Activated B cell treated with CpG ODN at 0.5 μM for 24 hours (primary cell): ENCODE data around the gene MAJIN. TPM values are rescaled to one million over a fixed set of nuclear protein-coding genes. Genes with fewer than 3 reads are reported as not detected.

ENCODE experiments used
- ATAC-seq: fragments of 200-7000 bp; cut with Tn5 transposase; one replicate; pipeline ENCODE4 v1.10.0; 2021; ENCODE audit warnings: low read depth, mild to moderate bottlenecking, moderate library complexity
- CTCF ChIA-PET: fragments of 350-600 bp; sonication (Branson Sonifier 250); formaldehyde crosslinking; loops from one replicate; lab custom pipeline; 2021; ENCODE audit warnings: antibody characterized with exemption; lab: Charles Lee
- POLR2A ChIA-PET: fragments of 350-600 bp; sonication (Branson Sonifier 250); formaldehyde crosslinking; loops from one replicate; lab custom pipeline; 2021; ENCODE audit warnings: antibody characterized with exemption; lab: Charles Lee
- DNase-seq: peaks from one replicate; pipeline ENCODE4 v3.0.0; 2022
- H3K27ac Mint-ChIP-seq: one replicate; pipeline ENCODE4 v1.8.0; 2020; ENCODE audit warnings: mixed read lengths
- H3K27me3 Mint-ChIP-seq: one replicate; pipeline ENCODE4 v1.8.0; 2021; ENCODE audit warnings: mixed read lengths
- H3K36me3 Mint-ChIP-seq: one replicate; pipeline ENCODE4 v1.8.0; 2021; ENCODE audit warnings: low read depth, mixed read lengths
- H3K4me1 Mint-ChIP-seq: one replicate; pipeline ENCODE4 v1.8.0; 2021; ENCODE audit warnings: mixed read lengths
- H3K4me3 Mint-ChIP-seq: one replicate; pipeline ENCODE4 v1.8.0; 2020; ENCODE audit warnings: mild to moderate bottlenecking, mixed read lengths
- H3K9me3 Mint-ChIP-seq: one replicate; pipeline ENCODE4 v1.8.0; 2020; ENCODE audit warnings: mixed read lengths
- CTCF ChIP-seq: fragments of 200-600 bp; IDR thresholded peaks from one replicate; pipeline ENCODE4 v1.8.0; 2022; ENCODE audit warnings: antibody characterized with exemption, mild to moderate bottlenecking
- intact Hi-C: fragments of 100-400 bp; cut with micrococcal nuclease; formaldehyde crosslinking; loops from one replicate; pipeline ENCODE4 v1.15.1; 2024
- total RNA-seq: library from RNA; stranded (reverse); gene quantifications from 2 replicates; pipeline ENCODE4 v1.2.3, GENCODE V29; 2022

The MAJIN gene
- total RNA-seq, 1 donor from 2014 or later: 0.20 TPM

- no peak overlapping the region for H3K27ac Mint-ChIP-seq
- H3K36me3 Mint-ChIP-seq: peaks cover 30% of the 10 kb centered on the region
- intact Hi-C loops: no loop called here
- no peaks in the 10 kb centered on the region for H3K9me3 Mint-ChIP-seq
- H3K4me1 Mint-ChIP-seq: no peaks in the 10 kb centered on the region
- CTCF ChIA-PET: no interaction called here
- H3K4me3 Mint-ChIP-seq: no peak overlapping the region
- POLR2A ChIA-PET: interaction anchor here (0.6 kb wide), 1 partner anchor 30 kb away, joined by 4 read pairs; no protein-coding TSS in a partner anchor
- ATAC-seq (no peak), DNase-seq (no peak)
- no peak for TF ChIP-seq CTCF
- H3K27me3 Mint-ChIP-seq: peaks cover 2% of the 10 kb centered on the region
These were observed 35.4 kb downstream of the MAJIN start for GRCh38 chr11:64936539-64936938.

DNA sequence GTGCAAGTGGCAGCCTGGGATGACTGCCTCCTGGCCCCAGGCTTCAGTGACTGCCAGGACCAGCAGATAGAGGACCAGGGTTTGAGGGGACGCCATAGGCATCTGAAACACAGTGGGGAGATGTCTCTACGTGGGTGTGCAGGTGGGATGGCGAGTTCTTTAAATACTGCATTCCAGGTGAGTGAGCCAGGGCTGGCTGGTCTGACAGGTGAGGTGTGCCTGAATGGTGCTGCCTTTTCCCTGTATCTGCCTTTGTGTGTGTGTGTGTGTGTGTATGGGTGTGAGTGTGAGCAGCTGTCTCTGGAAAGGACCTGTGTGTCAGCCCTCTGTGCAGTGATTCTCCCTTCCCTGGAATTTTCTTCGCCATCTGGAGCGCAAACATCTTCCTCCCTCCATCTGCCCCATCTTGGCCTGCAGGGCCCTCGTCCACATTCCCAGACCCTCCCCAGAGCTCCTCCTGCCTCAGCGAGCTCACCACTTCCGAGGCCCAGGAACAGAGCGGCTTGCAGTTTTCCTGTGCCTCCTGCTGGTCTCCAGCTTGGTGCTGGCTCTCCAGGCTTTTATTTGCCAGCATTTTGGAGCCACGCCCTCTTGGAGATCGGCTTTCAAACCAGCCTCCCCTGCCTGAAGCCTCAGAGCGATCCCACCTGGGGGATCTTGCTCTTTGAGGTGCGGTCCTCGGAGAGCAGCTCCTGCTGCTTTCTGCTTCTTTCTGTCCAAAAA, 36.4 kb downstream of the MAJIN start, which contains the start of gene GPHA2:
TSS of gene GPHA2 (minus strand) at position 535 of the 723 bp plus-strand sequence. CDS start at position 102, 433 bp downstream.
- intact Hi-C loops: no loop called here
- DNase-seq (no peak), ATAC-seq (no peak)
- H3K36me3 Mint-ChIP-seq: peaks cover 39% of the 10 kb centered on the region
- H3K9me3 Mint-ChIP-seq: no peaks in the 10 kb centered on the region
- peaks cover 2% of the 10 kb centered on the region for H3K27me3 Mint-ChIP-seq
- no peaks in the 10 kb centered on the region for H3K4me1 Mint-ChIP-seq
- ChIA-PET POLR2A (no interaction called here), CTCF (no interaction called here)
- no peak within 1 kb of the TSS for H3K4me3 Mint-ChIP-seq
- TF ChIP-seq CTCF: no peak
- no peak within 1 kb of the TSS for H3K27ac Mint-ChIP-seq

- CTCF ChIA-PET: no interaction called here
- H3K27ac Mint-ChIP-seq: no peak overlapping the region
These were observed 37.1 kb downstream of the MAJIN start for GRCh38 chr11:64934682-64935358.

GRCh38 chr11:64933935-64934681, 37.8 kb downstream of the MAJIN start:
- no peak overlapping the region for H3K27ac Mint-ChIP-seq
- ATAC-seq: no peak
- intact Hi-C loops: no loop called here

More at GRCh38 chr11:64934682-64935358, 37.1 kb downstream of the MAJIN start:
- DNase-seq (no peak), ATAC-seq (no peak)
- Mint-ChIP-seq H3K4me1 (no peaks in the 10 kb centered on the region), H3K36me3 (peaks cover 46% of the 10 kb centered on the region), H3K27me3 (peaks cover 2% of the 10 kb centered on the region), H3K4me3 (no peak overlapping the region), H3K9me3 (no peaks in the 10 kb centered on the region)
- POLR2A ChIA-PET: interaction anchor here (0.7 to 1.1 kb wide), 2 partner anchors 31 to 53 kb away, joined by 3 to 5 read pairs; no protein-coding TSS in a partner anchor
- no peak for TF ChIP-seq CTCF
- intact Hi-C loops: no loop called here

More at GRCh38 chr11:64933935-64934681, 37.8 kb downstream of the MAJIN start:
- no peak for DNase-seq
- CTCF ChIA-PET: no interaction called here
- H3K9me3 Mint-ChIP-seq: no peaks in the 10 kb centered on the region
- peaks cover 53% of the 10 kb centered on the region for H3K36me3 Mint-ChIP-seq
- no peak overlapping the region for H3K4me3 Mint-ChIP-seq
- TF ChIP-seq CTCF: no peak
- POLR2A ChIA-PET: interaction anchor here (0.7 to 1.1 kb wide), 2 partner anchors 32 to 54 kb away, joined by 3 to 5 read pairs; no protein-coding TSS in a partner anchor
- peaks cover 2% of the 10 kb centered on the region for H3K27me3 Mint-ChIP-seq
- no peaks in the 10 kb centered on the region for H3K4me1 Mint-ChIP-seq
